Activated CD4-positive, alpha-beta T cell treated with anti-CD3 and anti-CD28 coated beads, Interleukin-2, Interleukin-4, amounts not matched to agents 100 ng/mL and 50 ng/mL, durations not matched to agents 16 hours and 8 hours (primary cell): Measurements from ENCODE around the gene SP3.
"Not testable (repeated sequence)": the region's sequence is repeated elsewhere in the genome, so short reads cannot be mapped to it uniquely, and the experiment has no call there.

Experiments
- DNase-seq: peaks from one replicate; pipeline ENCODE4 v3.0.0-alpha.2; 2020; ENCODE audit warnings: low spot score

Gene SP3

GRCh38 chr2:173891315-173892037 lies 73.7 kb downstream of the SP3 start:
- DNase-seq = no peak

- DNase-seq = not testable (repeated sequence)
Measured at GRCh38 chr2:173889464-173889863, 75.7 kb downstream of the SP3 start.

DNA sequence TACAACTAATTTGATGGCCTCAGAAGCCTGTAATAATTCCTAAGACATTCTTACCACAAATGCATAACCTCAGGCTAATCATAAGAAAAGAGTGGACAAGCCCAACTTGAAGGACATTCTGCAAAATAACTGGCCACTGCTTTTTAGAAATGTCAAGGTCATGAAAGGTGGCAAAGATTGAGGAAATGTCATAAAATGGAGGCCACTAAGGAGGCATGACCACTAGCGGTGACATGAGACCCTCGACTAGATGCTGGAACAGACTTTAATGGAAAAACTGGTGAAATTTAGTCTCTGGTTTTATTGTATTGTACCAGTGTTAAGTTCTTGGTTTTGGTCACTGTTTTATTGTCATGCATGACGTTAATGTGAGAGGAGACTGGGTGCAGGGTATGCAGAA lies 78.6 kb downstream of the SP3 start:
- no peak for DNase-seq

DNA sequence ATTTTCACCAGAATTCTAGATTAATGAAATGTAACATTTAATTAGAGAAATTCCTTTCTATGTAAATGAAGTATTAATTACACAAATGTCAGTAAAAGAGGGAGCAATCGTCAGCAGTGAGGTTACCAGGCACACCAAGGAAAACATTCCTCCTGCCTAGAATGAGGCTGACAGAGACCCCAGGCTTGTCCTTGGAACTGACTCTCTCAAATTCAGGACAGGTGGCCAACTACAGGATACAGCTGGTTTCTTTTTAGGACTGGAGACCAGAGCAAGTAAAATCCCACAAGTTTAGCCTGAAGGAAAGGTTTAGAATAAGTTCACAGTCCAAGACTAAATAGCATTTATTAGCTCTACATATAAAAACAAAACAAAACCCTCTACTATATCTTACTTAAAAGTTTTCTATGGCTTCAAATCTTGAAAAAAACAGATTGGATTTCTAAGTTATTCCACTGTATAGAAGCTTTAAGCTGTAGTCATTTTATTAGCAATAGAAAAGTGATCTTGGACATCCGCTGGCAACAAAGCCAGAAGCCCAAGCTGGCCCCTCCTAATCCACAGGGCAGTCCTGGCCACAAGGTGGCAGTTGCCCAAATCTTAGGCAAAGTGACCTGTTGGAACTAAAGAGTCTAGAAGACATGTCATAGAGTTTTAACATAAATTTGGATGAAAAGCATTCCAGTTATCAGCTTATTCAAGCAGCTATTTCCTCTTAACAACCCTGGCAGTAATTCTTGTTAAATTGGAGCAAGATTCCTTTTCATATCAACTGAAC lies 81.0 kb downstream of the SP3 start:
- DNase-seq = no peak

- DNase-seq = no peak
Measured at GRCh38 chr2:173881886-173882285, 83.3 kb downstream of the SP3 start.

- no peak for DNase-seq
Measured at GRCh38 chr2:173881461-173881860, 83.7 kb downstream of the SP3 start.

DNA sequence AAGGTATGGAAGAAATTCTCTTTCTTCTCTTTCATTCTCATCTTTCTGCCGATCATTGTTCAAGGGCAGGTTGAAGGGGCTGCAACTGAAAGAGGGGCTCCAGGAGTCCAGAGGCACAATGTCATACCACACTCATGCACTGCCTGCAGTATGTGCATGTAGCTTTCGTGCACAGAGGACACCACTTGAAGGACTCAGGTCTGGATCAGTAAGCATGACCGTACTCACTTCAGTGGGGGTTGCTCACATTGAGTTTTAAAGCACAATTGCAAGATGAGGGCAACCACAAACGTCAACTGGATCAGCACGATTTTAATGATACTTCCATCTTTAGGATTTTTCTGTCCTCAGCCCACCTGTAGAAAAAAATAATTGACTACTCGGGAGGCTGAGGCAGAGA lies 84.6 kb downstream of the SP3 start:
- DNase-seq = no peak

DNA sequence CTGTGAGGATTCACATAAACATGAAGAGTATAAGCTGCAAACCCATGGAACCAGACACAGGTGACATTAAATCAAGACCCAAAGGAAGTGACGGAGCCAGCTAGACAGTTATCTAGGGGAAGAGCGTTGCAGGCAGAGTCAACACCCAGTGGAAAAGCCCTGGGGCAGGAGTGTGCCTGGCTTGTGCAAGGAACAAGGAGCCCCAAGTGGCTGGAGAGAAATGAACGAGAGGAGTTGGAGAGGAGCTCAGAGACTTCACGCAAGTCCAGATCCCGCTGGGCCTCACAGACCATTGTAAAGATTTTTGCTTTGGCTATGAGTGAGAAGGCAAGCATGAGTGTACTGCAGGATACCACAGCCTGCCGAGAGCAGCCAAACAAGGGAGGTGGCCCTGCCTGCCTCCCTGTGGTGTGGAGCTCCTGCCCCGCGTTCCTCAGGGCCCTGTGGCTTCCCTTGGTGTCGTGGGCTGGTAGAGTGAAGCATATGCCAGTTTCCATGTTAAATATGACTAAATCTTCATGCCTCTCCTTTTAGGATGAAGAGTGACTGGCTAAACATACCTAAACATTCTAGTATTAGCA lies 88.2 kb downstream of the SP3 start:
- DNase-seq = no peak

- no peak for DNase-seq
Measured at GRCh38 chr2:173874894-173875237, 90.3 kb downstream of the SP3 start.

GRCh38 chr2:173874003-173874893 lies 90.9 kb downstream of the SP3 start:
- no peak for DNase-seq

GRCh38 chr2:173872714-173873113 lies 92.5 kb downstream of the SP3 start:
- DNase-seq = no peak

GRCh38 chr2:173869244-173870229 lies 95.6 kb downstream of the SP3 start:
- no peak for DNase-seq

GRCh38 chr2:173868406-173868805 lies 96.8 kb downstream of the SP3 start:
- no peak for DNase-seq

DNA sequence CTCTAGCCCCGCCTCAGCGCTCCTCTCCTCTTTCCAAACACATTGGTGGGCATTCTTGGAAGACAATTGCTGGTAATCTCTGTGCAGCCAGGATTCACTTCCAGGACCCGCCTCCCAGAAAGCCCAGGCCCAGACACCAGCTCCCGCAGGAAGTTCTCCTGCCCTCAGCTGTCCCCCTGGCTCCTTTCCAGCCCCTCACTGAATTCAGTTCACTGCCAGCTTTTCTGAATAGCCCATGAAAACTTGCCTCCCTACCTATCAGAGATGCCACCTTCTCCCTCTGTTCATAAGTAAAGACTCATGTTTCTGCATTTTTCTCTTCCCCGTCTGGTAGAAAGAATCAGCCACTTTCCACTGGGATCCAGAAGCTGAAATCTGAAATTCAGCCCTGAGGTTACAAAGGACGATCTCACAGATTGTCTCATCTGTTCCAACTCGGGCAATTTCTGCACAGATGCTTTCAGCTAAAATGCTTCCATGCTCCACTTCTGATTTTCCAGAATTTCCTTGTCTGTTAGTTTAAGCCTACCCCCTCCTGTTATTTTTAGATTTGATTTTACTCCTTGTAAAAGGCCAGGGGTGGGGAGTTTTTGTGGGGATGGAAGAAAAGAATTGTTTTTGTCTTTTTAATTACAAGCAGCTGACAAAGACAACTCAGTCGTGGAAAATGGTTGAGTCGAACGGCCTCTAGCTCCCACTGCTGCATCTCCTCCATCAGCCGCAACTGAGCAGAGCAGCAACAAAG lies 98.1 kb downstream of the SP3 start:
- DNase-seq = no peak

DNA sequence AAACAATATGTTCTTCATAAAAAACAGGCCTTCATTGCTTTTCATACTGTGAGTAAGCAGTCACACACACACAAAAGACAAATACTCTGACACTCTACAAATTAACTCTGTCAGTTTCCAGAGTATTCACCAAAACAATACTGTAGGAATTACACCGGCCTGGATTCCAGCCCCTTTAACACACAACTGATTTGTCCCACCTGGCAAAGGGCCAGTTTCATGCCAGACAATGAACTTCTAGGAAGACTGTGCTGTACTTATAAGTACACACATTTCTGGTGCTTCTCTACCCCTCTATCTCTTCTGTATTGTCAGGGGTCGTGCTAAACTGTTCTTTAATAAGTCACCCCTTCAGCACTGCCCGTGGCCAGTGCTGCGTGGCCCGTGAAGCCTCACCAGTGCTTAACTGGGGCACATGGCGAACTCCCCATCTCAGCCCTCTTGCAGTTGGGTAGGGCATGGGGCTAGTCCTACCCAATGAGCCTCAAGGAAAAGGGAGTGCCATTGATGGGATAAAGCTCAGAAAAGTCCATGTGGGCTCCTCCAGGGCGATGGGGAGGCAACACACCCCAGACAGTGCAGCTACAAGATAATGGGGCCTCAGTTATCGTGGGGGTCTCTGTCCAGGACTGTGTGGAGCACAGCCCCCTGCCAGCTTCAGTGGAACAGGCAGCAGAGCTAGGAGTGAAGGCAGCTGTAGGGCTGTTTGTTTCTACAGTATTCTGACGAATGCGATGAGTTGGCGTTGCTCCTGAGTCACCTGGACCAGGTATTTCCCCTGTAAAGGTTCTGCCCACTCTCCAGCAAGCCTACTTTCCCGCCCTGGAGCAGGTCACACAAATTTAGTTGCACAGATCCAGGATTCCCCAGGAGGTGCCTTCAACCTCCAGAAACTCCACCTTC lies 99.0 kb downstream of the SP3 start:
- DNase-seq = no peak

DNA sequence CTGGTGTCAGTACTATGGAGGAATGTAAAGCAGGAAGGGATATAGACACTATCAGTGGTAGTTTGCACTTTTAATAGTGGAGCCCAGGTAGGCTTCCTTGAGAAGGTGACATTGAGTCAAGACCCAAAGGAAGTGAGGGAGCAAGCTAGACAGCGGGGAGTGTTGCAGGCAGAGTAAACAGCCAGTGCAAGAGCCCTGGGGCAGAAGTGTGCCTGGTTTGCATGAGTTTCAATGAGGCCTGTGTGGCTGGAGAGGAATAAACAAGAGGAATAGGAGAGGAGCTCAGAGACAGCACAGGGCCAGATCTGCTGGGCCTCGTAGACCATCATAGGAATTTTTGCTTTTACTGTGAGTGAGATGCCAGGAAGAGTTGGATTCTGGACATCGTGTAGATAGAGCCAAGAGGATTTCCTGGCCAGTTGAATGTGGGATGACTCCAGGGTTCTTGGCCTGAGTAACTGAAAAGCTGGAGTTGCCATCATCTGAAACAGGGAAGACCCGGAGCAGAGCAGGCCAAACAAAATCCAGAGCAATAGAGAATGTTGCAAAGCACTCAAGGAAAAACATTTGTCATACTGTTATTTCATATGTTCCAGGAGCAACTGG lies 102.5 kb downstream of the SP3 start:
- no peak for DNase-seq

- DNase-seq = no peak
Measured at GRCh38 chr2:173860566-173860965, 104.6 kb downstream of the SP3 start.

GRCh38 chr2:173860082-173860481 lies 105.1 kb downstream of the SP3 start:
- no peak for DNase-seq

- no peak for DNase-seq
Measured at GRCh38 chr2:173858291-173858731, 106.9 kb downstream of the SP3 start.
